ENCODE data around the gene ZNF385B. TPM values are rescaled to one million over a fixed set of nuclear protein-coding genes. Genes with fewer than 3 reads are reported as not detected.

ZNF385B gene
- total RNA-seq, 1 donor from 2014 or later = not detected

DNA sequence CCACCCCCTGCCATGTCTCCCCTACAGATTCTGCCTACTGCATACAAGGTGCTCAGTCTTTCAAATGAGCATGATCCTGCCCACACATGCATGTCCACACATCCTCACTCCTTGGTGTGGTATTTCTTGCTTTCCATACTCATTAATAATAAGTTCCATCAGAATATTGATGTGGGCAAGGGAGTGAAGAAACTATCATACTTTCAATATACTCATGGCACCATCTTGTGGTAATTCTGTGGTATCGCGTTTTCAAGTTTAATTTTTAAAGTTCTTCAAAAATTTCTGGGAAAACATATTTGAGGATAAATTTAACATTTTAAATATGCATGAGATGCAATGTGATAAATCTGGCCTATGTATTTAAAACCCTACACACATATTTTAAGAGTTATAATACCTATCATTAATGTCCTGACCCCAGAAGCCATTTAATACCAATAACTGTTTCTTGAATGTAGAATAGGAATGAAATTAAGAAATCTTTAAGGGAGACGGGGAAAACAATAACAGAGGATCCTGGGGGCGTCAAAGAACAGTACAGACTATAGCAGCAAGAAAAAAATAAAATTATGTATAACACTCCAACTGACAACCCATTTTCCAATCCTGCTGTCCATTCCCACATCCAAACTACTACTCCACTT lies 110.1 kb downstream of the ZNF385B start:
- Mint-ChIP-seq H3K4me3 (no peak overlapping the region), H3K36me3 (ENCODE audit: low read depth) (no peaks in the 10 kb centered on the region), H3K9me3 (no peaks in the 10 kb centered on the region), H3K4me1 (no peaks in the 10 kb centered on the region), H3K27me3 (no peaks in the 10 kb centered on the region), H3K27ac (no peak overlapping the region)
- no peak for ATAC-seq (ENCODE audit: low read depth)
- TF ChIP-seq, protein P1, sequence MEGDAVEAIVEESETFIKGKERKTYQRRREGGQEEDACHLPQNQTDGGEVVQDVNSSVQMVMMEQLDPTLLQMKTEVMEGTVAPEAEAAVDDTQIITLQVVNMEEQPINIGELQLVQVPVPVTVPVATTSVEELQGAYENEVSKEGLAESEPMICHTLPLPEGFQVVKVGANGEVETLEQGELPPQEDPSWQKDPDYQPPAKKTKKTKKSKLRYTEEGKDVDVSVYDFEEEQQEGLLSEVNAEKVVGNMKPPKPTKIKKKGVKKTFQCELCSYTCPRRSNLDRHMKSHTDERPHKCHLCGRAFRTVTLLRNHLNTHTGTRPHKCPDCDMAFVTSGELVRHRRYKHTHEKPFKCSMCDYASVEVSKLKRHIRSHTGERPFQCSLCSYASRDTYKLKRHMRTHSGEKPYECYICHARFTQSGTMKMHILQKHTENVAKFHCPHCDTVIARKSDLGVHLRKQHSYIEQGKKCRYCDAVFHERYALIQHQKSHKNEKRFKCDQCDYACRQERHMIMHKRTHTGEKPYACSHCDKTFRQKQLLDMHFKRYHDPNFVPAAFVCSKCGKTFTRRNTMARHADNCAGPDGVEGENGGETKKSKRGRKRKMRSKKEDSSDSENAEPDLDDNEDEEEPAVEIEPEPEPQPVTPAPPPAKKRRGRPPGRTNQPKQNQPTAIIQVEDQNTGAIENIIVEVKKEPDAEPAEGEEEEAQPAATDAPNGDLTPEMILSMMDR (IDR thresholded peaks at IDR 0.05) = no peak
- no peak for DNase-seq
- intact Hi-C loops (cut with micrococcal nuclease) = loop anchor here (1.0 to 5.0 kb wide), 9 partner anchors 329 to 1639 kb away; partner anchors contain the start of gene RBM45
- ChIA-PET POLR2A (no interaction called here), CTCF (interaction anchor here (1.0 kb wide), 2 partner anchors 12 to 329 kb away, joined by 3 to 4 read pairs; no protein-coding TSS in a partner anchor)

DNA sequence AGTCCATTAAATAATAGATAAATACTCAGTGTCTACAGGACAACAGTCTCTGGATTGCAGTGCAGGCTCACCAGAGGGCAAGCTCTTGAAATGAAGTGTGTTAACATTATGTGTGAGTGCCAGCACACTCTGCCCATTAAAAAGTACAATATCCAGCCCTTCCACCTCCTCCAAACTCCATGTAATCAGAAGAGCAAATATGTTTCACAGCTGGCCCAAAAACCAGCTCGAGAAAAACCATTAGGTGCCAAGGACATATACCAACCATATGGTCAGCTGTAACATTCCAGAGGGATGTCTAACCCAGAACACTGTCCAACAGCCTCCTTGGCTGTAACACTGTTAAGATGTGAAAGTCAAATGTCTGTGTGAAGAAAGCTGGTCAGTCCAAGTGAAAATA lies 112.2 kb downstream of the ZNF385B start:
- no peak overlapping the region for H3K27ac Mint-ChIP-seq
- no peaks in the 10 kb centered on the region for H3K4me1 Mint-ChIP-seq
- ATAC-seq (ENCODE audit: low read depth) (no peak), DNase-seq (no peak)
- CTCF ChIA-PET = no interaction called here
- H3K27me3 Mint-ChIP-seq = no peaks in the 10 kb centered on the region
- POLR2A ChIA-PET = no interaction called here
- no peaks in the 10 kb centered on the region for H3K36me3 Mint-ChIP-seq (ENCODE audit: low read depth)
- TF ChIP-seq, protein P1 (IDR thresholded peaks at IDR 0.05) = no peak
- no peak overlapping the region for H3K4me3 Mint-ChIP-seq
- intact Hi-C loops (cut with micrococcal nuclease) = no loop called here
- no peaks in the 10 kb centered on the region for H3K9me3 Mint-ChIP-seq

DNA sequence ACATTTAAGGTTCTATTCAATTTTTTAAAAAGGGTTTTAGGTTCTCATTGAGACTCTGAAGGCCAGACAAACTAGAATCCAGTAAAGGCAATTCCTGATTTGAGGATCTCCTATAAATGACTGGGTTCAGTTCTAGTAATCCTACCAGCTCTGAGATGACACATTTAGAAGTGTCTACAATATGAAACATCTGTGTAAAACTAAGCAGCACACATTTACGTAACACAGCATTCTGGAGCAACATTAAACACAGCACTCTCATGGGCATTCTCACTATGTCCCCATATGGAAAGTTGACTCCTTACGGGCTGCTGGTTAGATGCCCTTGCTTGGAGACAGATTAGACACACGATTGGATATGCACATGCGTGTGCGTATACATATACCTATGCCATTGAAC lies 114.4 kb downstream of the ZNF385B start:
- Mint-ChIP-seq H3K27ac (no peak overlapping the region), H3K27me3 (no peaks in the 10 kb centered on the region), H3K4me3 (no peak overlapping the region), H3K36me3 (ENCODE audit: low read depth) (no peaks in the 10 kb centered on the region), H3K9me3 (no peaks in the 10 kb centered on the region), H3K4me1 (no peaks in the 10 kb centered on the region)
- intact Hi-C loops (cut with micrococcal nuclease) = no loop called here
- TF ChIP-seq, protein P1 (IDR thresholded peaks at IDR 0.05) = no peak
- ATAC-seq (ENCODE audit: low read depth) (no peak), DNase-seq (no peak)
- POLR2A ChIA-PET = no interaction called here
- CTCF ChIA-PET = no interaction called here

DNA sequence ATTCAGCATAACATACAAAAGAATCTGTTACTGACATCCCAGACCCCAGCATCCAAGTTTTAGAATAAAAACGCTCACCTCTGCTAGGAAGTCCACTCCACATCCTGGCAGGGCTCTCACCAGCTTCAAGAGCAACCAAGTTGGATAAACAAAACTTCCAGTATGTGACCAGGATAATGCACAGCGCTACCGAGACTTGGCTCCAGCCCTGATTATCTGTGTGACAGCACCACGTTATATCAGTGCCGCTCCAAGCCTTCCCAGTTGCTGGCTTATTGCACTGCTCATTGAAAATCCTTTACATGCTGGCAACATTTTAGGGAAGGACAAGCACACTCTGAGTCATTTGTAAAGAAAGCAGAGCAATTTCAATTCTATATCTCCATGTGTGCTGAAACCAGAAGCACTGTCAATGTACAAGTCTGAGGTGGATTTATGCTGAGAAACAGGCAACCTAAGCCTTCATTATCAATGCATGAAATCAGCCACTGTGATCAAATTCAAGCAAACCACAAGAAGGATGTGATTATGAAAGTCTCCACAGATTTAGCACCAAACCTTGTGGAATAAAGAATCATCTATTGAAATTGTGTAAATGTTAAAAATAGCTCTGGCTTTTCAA lies 115.7 kb downstream of the ZNF385B start:
- POLR2A ChIA-PET = no interaction called here
- Mint-ChIP-seq H3K9me3 (no peaks in the 10 kb centered on the region), H3K4me1 (no peaks in the 10 kb centered on the region), H3K27ac (no peak overlapping the region), H3K27me3 (peaks cover 2% of the 10 kb centered on the region), H3K4me3 (no peak overlapping the region), H3K36me3 (ENCODE audit: low read depth) (no peaks in the 10 kb centered on the region)
- ATAC-seq (ENCODE audit: low read depth) (no peak), DNase-seq (no peak)
- TF ChIP-seq, protein P1 (IDR thresholded peaks at IDR 0.05) = no peak
- CTCF ChIA-PET = no interaction called here
- intact Hi-C loops (cut with micrococcal nuclease) = no loop called here

DNA sequence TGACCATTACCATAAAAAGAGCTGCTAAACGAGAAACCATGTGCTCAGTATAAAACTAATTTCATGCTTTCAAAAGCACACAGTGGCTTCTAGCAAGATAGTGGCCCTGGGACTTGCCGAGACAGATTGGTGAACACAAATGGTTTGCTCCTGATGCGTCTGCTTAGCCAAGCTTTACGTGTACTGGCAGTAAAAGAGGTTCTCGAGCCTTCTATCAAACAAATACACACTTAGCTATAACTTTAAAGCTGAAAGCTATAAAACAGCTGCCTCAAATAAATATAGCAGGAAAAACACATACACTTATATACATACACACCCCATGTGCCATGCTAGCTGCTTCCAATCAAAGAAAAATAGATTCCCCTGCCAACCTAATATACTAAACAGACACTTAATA lies 117.0 kb downstream of the ZNF385B start:
- intact Hi-C loops (cut with micrococcal nuclease) = no loop called here
- ChIA-PET POLR2A (no interaction called here), CTCF (no interaction called here)
- H3K9me3 Mint-ChIP-seq = no peaks in the 10 kb centered on the region
- no peak overlapping the region for H3K27ac Mint-ChIP-seq
- no peaks in the 10 kb centered on the region for H3K4me1 Mint-ChIP-seq
- H3K27me3 Mint-ChIP-seq = peaks cover 5% of the 10 kb centered on the region
- TF ChIP-seq, protein P1 (IDR thresholded peaks at IDR 0.05) = no peak
- no peaks in the 10 kb centered on the region for H3K36me3 Mint-ChIP-seq (ENCODE audit: low read depth)
- no peak overlapping the region for H3K4me3 Mint-ChIP-seq
- DNase-seq (no peak), ATAC-seq (ENCODE audit: low read depth) (no peak)
